ENCODE data around the gene OPRL1.

GRCh38 chr20:64103871-64104666, 24.2 kb downstream of the OPRL1 start:
- TF ChIP-seq CTCF (IDR thresholded peaks at IDR 0.05) (no peak), POLR2A (IDR thresholded peaks at IDR 0.05) (no peak)

Measured in lower leg skin (tissue), 3 donors.